Measurements from ENCODE around the gene ZNF608.

Gene ZNF608

DNA sequence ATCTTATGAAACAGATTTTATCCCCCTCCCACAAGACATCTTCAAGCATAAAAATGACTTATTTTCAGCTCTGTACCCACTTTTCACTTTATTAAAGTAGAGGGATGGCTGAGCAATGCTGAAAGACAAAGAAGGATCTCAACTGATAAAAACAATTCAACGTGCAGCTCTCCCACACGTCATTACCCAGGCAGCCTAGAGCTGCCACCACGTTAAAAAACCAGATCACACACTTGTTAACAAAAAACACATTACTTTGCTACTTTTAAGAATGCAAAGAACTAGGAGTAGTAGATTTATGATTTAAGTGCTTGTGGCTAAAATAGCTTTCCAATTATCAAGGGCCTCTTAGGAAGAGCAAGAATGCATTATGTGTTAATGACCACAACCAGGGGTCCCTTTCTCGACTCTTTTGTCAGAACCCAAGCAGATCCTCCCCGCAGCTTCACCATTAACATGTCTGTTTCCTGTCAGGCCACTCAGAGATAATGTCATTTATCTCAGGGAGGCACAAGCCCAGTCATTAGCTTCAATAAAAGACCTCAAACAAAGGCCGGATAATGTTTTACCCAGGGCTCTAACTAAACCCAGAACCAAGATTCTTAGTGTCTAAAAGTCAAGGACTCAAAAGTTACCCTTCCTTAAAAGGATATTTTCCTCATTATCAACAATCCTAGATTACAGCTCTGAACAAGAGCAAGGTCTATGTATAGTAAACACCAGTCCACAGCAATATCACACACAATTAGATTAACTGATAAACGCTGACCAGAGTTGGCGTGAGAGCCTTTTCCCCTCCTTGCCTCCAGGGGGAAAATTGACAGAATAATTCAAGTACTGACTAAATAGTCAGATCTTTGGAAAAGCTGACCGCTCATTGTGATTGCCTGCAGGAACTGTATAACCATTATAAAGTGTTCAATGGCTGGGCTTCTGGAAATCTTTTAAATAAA lies 7.5 kb downstream of the ZNF608 start:
- DNase-seq (ENCODE audit: low spot score): no peak

GRCh38 chr5:124737651-124738050 lies 8.8 kb downstream of the ZNF608 start:
- DNase-seq (ENCODE audit: low spot score): no peak

DNA sequence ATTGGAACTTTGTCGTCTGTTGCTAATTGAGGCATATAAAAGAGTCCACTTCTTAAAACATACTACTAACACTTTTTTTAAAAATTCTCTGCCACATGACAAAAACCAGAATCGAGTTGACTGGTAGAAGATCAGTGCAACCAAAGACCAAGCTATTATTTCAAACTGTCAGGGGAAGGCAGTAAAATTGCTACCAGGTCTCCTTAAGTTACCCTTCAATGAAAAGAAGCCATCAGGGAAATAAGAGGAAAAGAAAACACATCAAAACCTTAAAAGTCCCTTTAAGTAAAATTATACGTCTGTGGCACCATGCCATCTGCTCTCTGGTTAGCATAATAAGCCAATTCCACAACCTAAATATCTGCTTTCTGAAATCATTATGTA lies 9.6 kb downstream of the ZNF608 start:
- no peak for DNase-seq (ENCODE audit: low spot score)

DNA sequence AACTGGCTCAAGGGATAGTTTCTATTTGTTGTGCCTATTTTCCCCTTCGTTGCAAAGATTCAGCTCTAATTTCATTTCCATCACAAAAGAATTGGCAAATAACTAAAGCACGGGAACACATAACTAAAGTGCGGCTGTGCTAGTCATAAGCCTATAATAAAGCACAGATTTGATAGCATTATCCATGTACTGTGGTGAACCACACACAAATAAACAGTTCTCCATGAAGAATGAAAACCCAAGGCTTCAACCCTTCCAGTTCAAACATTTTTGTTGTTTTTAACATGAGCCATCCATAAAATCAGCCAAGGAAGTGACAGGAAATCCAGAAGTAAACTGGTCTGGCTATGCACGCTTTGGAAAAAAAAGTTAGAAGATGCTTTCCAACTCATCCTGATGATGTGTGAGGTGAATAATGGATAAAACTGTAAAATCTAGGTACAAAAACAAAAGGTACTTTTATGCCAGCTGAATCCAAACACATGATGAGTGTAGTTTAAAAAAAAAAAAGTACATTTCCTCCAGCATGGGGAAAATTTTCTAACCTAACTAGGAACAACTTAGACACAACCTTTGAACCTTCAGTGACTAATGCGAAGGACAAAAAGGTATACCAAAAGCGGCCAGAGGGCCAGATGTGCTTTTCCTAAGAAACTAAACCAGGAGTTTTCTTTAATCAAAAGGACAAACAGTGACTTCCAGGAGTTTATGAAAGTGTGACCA lies 10.2 kb downstream of the ZNF608 start:
- DNase-seq (ENCODE audit: low spot score): peak; percentile 73

GRCh38 chr5:124735169-124735858 lies 11.1 kb downstream of the ZNF608 start:
- DNase-seq (ENCODE audit: low spot score): peak; percentile 51

DNA sequence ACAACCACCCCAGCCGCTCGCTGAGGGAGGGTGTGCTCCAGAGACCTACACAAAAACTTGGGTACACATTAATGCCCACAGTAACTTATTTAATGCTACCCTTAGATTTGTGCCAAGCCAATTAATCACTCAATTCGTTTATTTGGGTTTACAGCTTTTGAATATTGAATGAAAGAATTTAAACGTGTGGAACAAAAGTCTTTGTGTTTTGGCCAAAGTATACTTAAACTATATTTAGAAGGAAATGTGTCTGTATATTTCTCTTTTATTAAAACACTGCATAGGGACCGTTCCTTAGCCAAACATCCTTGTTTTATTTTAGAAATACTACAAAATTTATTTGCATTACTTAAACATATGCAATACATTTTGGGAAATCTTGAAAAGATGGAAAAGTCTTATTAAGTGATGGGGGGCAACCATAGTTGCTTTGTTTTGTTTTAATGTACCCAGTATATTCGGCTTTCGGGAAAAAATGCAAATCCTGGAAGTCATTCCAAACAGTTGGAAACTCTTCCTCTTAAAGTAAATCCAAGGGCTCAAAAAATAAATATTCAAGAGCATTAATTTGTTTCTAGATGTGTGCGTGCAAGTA lies 11.8 kb downstream of the ZNF608 start:
- no peak for DNase-seq (ENCODE audit: low spot score)

DNA sequence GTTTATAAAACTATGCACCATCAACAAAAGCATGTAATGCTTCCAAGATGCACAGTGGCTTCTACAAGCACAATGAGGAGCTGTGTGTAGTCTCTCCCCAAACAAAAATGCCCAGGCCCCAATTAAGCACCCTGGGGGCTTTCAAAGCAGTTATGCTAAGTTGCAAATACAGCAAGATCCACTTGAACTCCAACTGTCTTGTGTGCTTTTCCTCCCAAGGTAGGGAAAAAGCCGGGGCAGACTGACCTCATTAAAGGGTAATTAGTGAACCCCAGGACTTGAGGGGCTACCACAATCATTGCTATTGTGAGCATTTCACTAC lies 13.1 kb downstream of the ZNF608 start:
- no peak for DNase-seq (ENCODE audit: low spot score)

DNA sequence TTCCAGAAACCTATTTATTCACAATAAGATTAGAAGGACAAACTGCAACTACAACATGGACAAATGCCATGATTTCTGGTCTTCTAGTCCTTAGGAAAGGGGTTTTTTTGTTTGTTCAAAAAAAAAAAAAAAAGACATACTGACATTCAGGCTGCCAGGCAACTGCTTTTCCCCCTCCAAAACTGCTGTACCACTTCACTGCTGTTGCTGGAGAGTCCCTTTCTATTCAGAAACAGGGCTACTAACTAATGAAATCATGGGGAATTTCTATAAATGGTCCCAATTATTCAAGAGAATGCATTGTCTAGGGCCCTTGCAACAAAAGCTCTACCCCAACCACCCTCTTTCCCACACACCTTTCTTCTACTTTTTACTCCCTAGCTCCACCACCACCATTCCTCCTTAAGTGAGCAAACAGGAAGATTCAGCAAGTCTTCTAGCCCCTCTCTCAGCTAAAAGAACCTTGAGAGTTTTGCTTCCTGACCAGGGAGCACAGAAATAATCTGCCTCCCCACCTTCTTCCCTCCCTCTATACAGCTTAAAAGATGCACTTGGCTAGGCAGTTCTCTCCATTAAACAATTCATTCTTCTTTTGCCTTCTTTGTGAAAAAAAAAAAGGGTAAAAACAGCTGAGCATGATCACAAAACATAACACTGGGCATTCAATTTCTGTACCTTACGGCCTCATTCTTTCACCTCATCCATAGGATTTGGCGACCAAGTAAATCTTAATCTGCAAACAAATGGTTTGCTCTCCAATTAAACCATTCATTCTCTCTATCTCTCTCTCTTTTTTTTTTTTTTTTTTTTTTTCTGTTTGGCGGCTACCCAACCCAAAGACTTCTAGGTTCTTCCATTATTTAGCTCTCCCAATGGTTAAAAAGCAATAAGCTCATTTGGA lies 13.8 kb downstream of the ZNF608 start:
- DNase-seq (ENCODE audit: low spot score): no peak

- no peak for DNase-seq (ENCODE audit: low spot score)
These were observed 16.1 kb downstream of the ZNF608 start for GRCh38 chr5:124730381-124730780.

- peak; percentile 66 for DNase-seq (ENCODE audit: low spot score)
These were observed 16.6 kb downstream of the ZNF608 start for GRCh38 chr5:124729720-124730359.

DNA sequence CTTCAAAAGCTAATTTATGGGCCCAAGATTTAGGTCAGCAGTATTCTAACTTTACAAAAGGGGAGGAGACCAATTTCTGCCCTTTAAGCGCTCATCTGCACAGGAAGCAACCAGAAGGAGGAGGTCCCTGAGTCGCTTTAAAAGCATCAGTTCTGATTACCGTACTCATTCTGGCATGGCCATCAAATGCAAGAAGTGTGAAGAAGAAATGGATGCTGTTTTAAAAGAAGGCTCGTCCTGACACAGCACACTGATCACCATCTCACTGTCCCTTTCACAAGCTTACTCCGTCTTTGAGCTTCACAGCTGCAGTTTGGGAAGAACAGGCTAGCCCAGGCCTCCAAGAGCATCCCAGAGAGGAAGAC lies 17.5 kb downstream of the ZNF608 start:
- DNase-seq (ENCODE audit: low spot score): no peak

GRCh38 chr5:124728331-124728967 lies 18.0 kb downstream of the ZNF608 start:
- DNase-seq (ENCODE audit: low spot score): no peak

GRCh38 chr5:124726631-124727362 lies 19.6 kb downstream of the ZNF608 start:
- DNase-seq (ENCODE audit: low spot score): no peak

- no peak for DNase-seq (ENCODE audit: low spot score)
These were observed 20.7 kb downstream of the ZNF608 start for GRCh38 chr5:124725622-124726258.

DNA sequence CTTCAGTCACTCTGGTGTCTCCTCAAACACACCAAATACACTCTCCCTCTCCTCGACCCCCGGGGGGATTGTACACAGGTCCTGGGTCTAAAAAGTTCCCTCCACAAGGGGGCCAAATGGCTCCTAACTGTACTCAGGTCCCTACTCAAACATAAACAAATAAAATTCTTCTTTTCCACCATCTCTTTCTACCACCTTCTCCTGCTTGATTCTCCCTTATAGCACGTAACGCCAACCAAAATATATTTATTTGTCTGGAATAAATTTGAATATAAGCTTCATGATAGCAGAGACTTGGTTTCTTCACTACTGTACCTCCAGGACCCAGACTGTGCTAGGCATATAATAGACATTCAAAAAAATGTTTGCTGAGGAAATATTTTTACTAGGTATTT lies 21.4 kb downstream of the ZNF608 start:
- no peak for DNase-seq (ENCODE audit: low spot score)

- DNase-seq (ENCODE audit: low spot score): no peak
These were observed 21.9 kb downstream of the ZNF608 start for GRCh38 chr5:124724357-124725039.

DNA sequence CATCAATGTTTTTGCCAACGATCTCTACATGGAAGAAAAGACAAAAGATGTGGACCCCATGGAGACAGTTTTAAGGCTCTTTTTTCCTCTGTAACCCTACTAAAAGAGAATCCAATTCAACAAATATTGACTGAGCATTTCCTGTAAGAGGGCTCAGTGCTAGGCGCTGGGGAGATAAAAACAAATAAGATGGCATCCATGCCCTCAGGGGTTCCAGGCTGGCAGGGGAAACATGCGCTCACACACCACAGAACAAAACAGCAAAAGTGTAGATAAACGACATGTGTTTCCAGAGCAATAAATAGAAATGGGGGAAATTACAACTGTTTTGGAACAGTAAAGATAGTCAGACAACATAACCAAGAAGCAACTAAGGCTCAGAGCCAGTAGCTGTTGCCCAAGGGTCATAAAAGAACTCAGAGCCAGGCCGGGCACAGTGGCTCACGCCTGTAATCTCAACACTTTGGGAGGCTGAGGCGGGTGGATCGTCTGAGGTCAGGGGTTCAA lies 25.2 kb downstream of the ZNF608 start:
- DNase-seq (ENCODE audit: low spot score): no peak

- no peak for DNase-seq (ENCODE audit: low spot score)
These were observed 25.8 kb downstream of the ZNF608 start for GRCh38 chr5:124720593-124720992.
